HCT116 (cell line): ENCODE measurements around the gene NGEF. TPM values are rescaled to one million over a fixed set of nuclear protein-coding genes. Genes with fewer than 3 reads are reported as not detected.
A peak's percentile ranks its signal among the peaks of the same experiment; 100 is the strongest.
"Not testable (repeated sequence)": the region's sequence is repeated elsewhere in the genome, so short reads cannot be mapped to it uniquely, and the experiment has no call there.

Source experiments
- ATAC-seq: fragments of 200-7000 bp; cut with Tn5 transposase; 2 replicates; pipeline ENCODE4 v1.9.1; 2020; ENCODE audit warnings: mild to moderate bottlenecking, moderate library complexity
- BruUV-seq: library from RNA; stranded (reverse); fragments of 400-500 nt; replicated peaks from 2 replicates; lab custom pipeline; 2021; lab: Mats Ljungman, UMichigan
- CTCF ChIA-PET: fragments of 300-600 bp; sonication (Branson Sonifier 250); formaldehyde crosslinking; loops from one replicate; lab custom pipeline; 2021; ENCODE audit warnings: antibody characterized with exemption; lab: Charles Lee
- POLR2A ChIA-PET: fragments of 300-600, 350-600 bp; sonication (Branson Sonifier 250); formaldehyde crosslinking; loops from one replicate; lab custom pipeline; 2021; ENCODE audit warnings: antibody characterized with exemption; lab: Charles Lee
- RAD21 ChIA-PET, 2 experiments: fragments of 300-600 bp; sonication (Branson Sonifier 250); formaldehyde crosslinking; loops; one replicate each; lab custom pipeline; 2023; ENCODE audit warnings: low total read pairs in 2 of 2; ENCODE audit not compliant: uncharacterized antibody in 2 of 2, unreplicated experiment in 2 of 2, low non-redundant PET in 1 of 2; lab: Charles Lee
- DNase-seq: peaks from one replicate; pipeline ENCODE4 v3.0.0-alpha.2; 2010; ENCODE audit warnings: low read depth, low spot score
- H2AFZ ChIP-seq: fragments of 200-600 bp; shearing (Covaris generic), sonication (generic); 2 replicates; pipeline ENCODE4 v1.6.1; 2017; ENCODE audit warnings: low read depth, mixed run types, mixed read lengths, antibody characterized with exemption, low read length; ENCODE audit not compliant: poor library complexity, severe bottlenecking
- H3K27ac ChIP-seq: 2 replicates; pipeline ENCODE4 v1.5.1; 2012; ENCODE audit warnings: low read depth, low read length
- H3K27me3 ChIP-seq: fragments of 200-600 bp; sonication (generic); 2 replicates; pipeline ENCODE4 v1.6.1; 2016; ENCODE audit warnings: mixed run types, low read length, mixed read lengths; ENCODE audit not compliant: insufficient read depth
- H3K36me3 ChIP-seq, 2 experiments: fragments of 200-500 bp in 1 of 2; fragments of 200-600 bp in 1 of 2; sonication (Bioruptor generic) in 1 of 2; sonication (generic) in 1 of 2; 2 replicates each; pipeline versions ENCODE4 v1.5.1 to v1.6.1; 2014 to 2016; ENCODE audit warnings: low read length in 2 of 2, inconsistent platforms in 1 of 2, mixed read lengths in 1 of 2, mixed run types in 1 of 2; ENCODE audit not compliant: insufficient read depth in 2 of 2, control insufficient read depth in 1 of 2
- H3K4me1 ChIP-seq, 2 experiments: fragments of 200-600 bp in 1 of 2; sonication (generic) in 1 of 2; 2 replicates each; pipeline versions ENCODE4 v1.5.1 to v1.6.1; 2012 to 2017; ENCODE audit warnings: low read length in 2 of 2, inconsistent platforms in 1 of 2, mild to moderate bottlenecking in 1 of 2, mixed read lengths in 1 of 2, mixed run types in 1 of 2, moderate library complexity in 1 of 2; ENCODE audit not compliant: insufficient read depth in 2 of 2, control insufficient read depth in 1 of 2
- H3K4me2 ChIP-seq: fragments of 200-600 bp; sonication (generic); 2 replicates; pipeline ENCODE4 v1.6.1; 2017; ENCODE audit warnings: mixed run types, low read length, mixed read lengths
- H3K4me3 ChIP-seq, 2 experiments: fragments of 200-600 bp in 1 of 2; sonication (generic) in 1 of 2; replicated peaks in 1 of 2; 2 replicates each; pipeline ENCODE4 v1.5.1; 2011 to 2016; ENCODE audit warnings: low read length in 2 of 2, control low read depth in 1 of 2, low read depth in 1 of 2, mild to moderate bottlenecking in 1 of 2, mixed read lengths in 1 of 2, mixed run types in 1 of 2
- H3K79me2 ChIP-seq: fragments of 200-600 bp; sonication (generic); 2 replicates; pipeline ENCODE4 v1.6.1; 2017; ENCODE audit warnings: mild to moderate bottlenecking, mixed run types, low read length, moderate library complexity, mixed read lengths; ENCODE audit not compliant: insufficient read depth
- H3K9ac ChIP-seq: fragments of 200-600 bp; sonication (generic); 2 replicates; pipeline ENCODE4 v1.6.1; 2016; ENCODE audit warnings: low read length, mixed read lengths
- H3K9me2 ChIP-seq: fragments of 200-600 bp; sonication (generic), shearing (Covaris generic); 2 replicates; pipeline ENCODE4 v1.6.1; 2017; ENCODE audit warnings: mixed run types, mild to moderate bottlenecking, moderate library complexity; ENCODE audit not compliant: insufficient read depth
- H3K9me3 ChIP-seq, 2 experiments: fragments of 200-500 bp in 1 of 2; fragments of 200-600 bp in 1 of 2; sonication (Bioruptor generic) in 1 of 2; sonication (generic) in 1 of 2; 2 replicates each; pipeline ENCODE4 v1.6.1; 2014 to 2017; ENCODE audit warnings: low read length in 2 of 2, mixed read lengths in 2 of 2, inconsistent platforms in 1 of 2, low read depth in 1 of 2, mild to moderate bottlenecking in 1 of 2, mixed run types in 1 of 2, moderate library complexity in 1 of 2; ENCODE audit not compliant: control insufficient read depth in 1 of 2, insufficient read depth in 1 of 2
- H4K20me1 ChIP-seq: fragments of 200-600 bp; sonication (generic), shearing (Covaris generic); 2 replicates; pipeline ENCODE4 v1.6.1; 2017; ENCODE audit warnings: mixed run types, mild to moderate bottlenecking, moderate library complexity; ENCODE audit not compliant: insufficient read depth
- CEBPB ChIP-seq: IDR thresholded peaks from 2 replicates; pipeline ENCODE4 v1.6.1; 2012; ENCODE audit warnings: low read depth
- CTCF ChIP-seq, 3 experiments: fragments of 200-600 bp in 1 of 3; sonication (generic) in 1 of 3; IDR thresholded peaks in 2 of 3; conservative IDR thresholded peaks in 1 of 3; 2 replicates each; pipeline ENCODE4 v1.5.1; 2012 to 2017; ENCODE audit warnings: low read depth in 2 of 3, low read length in 2 of 3, antibody characterized with exemption in 1 of 3, borderline replicate concordance in 1 of 3, control low read depth in 1 of 3, mild to moderate bottlenecking in 1 of 3, mixed read lengths in 1 of 3, mixed run types in 1 of 3, moderate library complexity in 1 of 3; ENCODE audit not compliant: insufficient read depth in 1 of 3
- ELF1 ChIP-seq: IDR thresholded peaks from 2 replicates; pipeline ENCODE4 v1.6.1; 2012; ENCODE audit warnings: low read depth, borderline replicate concordance
- EZH2 ChIP-seq: fragments of 200-600 bp; sonication (generic); IDR thresholded peaks from 2 replicates; pipeline ENCODE4 v1.6.1; 2017; ENCODE audit warnings: antibody characterized with exemption, mixed run types
- FOSL1 ChIP-seq: IDR thresholded peaks from 2 replicates; pipeline ENCODE4 v1.6.1; 2012; ENCODE audit warnings: low read depth
- JUND ChIP-seq: IDR thresholded peaks from 2 replicates; pipeline ENCODE4 v1.6.1; 2012
- POLR2A ChIP-seq: IDR thresholded peaks from 2 replicates; pipeline ENCODE4 v1.7.0; 2011; ENCODE audit warnings: borderline replicate concordance; ENCODE audit not compliant: insufficient read depth, insufficient read length; ENCODE audit errors: extremely low read depth
- POLR2AphosphoS5 ChIP-seq: IDR thresholded peaks from 2 replicates; pipeline ENCODE4 v1.6.1; 2011; ENCODE audit warnings: mild to moderate bottlenecking, low read depth, low read length, moderate library complexity
- SP1 ChIP-seq: IDR thresholded peaks from 2 replicates; pipeline ENCODE4 v1.6.1; 2012; ENCODE audit warnings: low read depth
- intact Hi-C: fragments of 100-400 bp; cut with micrococcal nuclease; formaldehyde crosslinking; loops from 2 replicates; pipeline ENCODE4 v1.10.0; 2022
- total RNA-seq: library from RNA; stranded (reverse); gene quantifications from one replicate; pipeline ENCODE4 v1.2.1, GENCODE V29; 2021; ENCODE audit not compliant: unreplicated experiment

Gene NGEF
- total RNA-seq, 1 experiment from 2014 or later = 12.6 TPM

- Histone ChIP-seq H2AFZ (no peak overlapping the region), H3K9me2 (no peaks in the 10 kb centered on the region; the same call in 1 of the 2 replicates), H3K79me2 (no peaks in the 10 kb centered on the region), H3K36me3 (no peaks in the 10 kb centered on the region), H3K27me3 (no peaks in the 10 kb centered on the region), H4K20me1 (no peaks in the 10 kb centered on the region), H3K4me1 (peaks cover 0 to 8% of the 10 kb centered on the region in 2 experiments; a peak in 2 of 4 replicates), H3K4me3 (no peak overlapping the region), H3K27ac (no peak overlapping the region), H3K9me3 (no peaks in the 10 kb centered on the region; a peak in 1 of 4 replicates), H3K9ac (no peak overlapping the region), H3K4me2 (no peak overlapping the region)
- ChIA-PET RAD21 (no interaction called here), POLR2A (no interaction called here), CTCF (no interaction called here)
- no TSS peak for BruUV-seq
- intact Hi-C loops = no loop called here
- DNase-seq (no peak), ATAC-seq (no peak)
- TF ChIP-seq FOSL1 = no peak
- no peak for TF ChIP-seq POLR2AphosphoS5
- TF ChIP-seq EZH2 = no peak
- TF ChIP-seq JUND = no peak
- no peak for TF ChIP-seq CTCF (IDR thresholded peaks at IDR 0.05 in 2 of 3, conservative IDR thresholded peaks at IDR 0.05 in 1 of 3; ENCODE audit: borderline replicate concordance in 1 of 3, insufficient read depth in 1 of 3, low read depth in 2 of 3, low read length in 2 of 3)
- no peak for TF ChIP-seq POLR2A
- no peak for TF ChIP-seq SP1
- TF ChIP-seq ELF1 = no peak
- no peak for TF ChIP-seq CEBPB
Observed at GRCh38 chr2:232908695-232909094, 104.4 kb downstream of the NGEF start.

GRCh38 chr2:232907718-232908085 is 105.4 kb downstream of the NGEF start:
- CTCF ChIA-PET, H3K27ac ChIP-seq, BruUV-seq, H3K9me2 ChIP-seq, H3K4me2 ChIP-seq, H2AFZ ChIP-seq, H3K36me3 ChIP-seq, POLR2A ChIA-PET, H3K9me3 ChIP-seq, DNase-seq, ATAC-seq, H4K20me1 ChIP-seq, H3K4me3 ChIP-seq, H3K9ac ChIP-seq, H3K79me2 ChIP-seq, H3K27me3 ChIP-seq, intact Hi-C loops, RAD21 ChIA-PET: not testable (repeated sequence)
- peaks cover 2 to 16% of the 10 kb centered on the region in 2 experiments for H3K4me1 ChIP-seq

GRCh38 chr2:232906867-232907717 is 106.0 kb downstream of the NGEF start:
- DNase-seq, H3K9ac ChIP-seq, H3K36me3 ChIP-seq, H4K20me1 ChIP-seq, RAD21 ChIA-PET, ATAC-seq, H3K4me2 ChIP-seq, H3K9me2 ChIP-seq, H3K4me3 ChIP-seq, H3K27me3 ChIP-seq, H3K9me3 ChIP-seq, H3K27ac ChIP-seq, intact Hi-C loops, CTCF ChIA-PET, BruUV-seq, POLR2A ChIA-PET, H3K79me2 ChIP-seq: not testable (repeated sequence)
- Histone ChIP-seq H2AFZ (peak overlapping the region; percentile 86), H3K4me1 (peaks cover 8 to 23% of the 10 kb centered on the region in 2 experiments)
